Esophagus squamous epithelium (tissue), 5 donors: ENCODE results near the gene BABAM2. TPM values are rescaled to one million over a fixed set of nuclear protein-coding genes. Genes with fewer than 3 reads are reported as not detected.
A peak's percentile ranks its signal among the peaks of the same experiment; 100 is the strongest.

Source experiments
- DNase-seq: peaks from one replicate; lab custom pipeline; 2025; lab: John Stamatoyannopoulos, UW
- H3K27ac ChIP-seq, 4 donors: fragments of 200-600 bp; sonication (generic); one replicate each; pipeline ENCODE4 v1.5.1; 2016 to 2019; ENCODE audit warnings: mild to moderate bottlenecking in 1 of 4
- H3K27me3 ChIP-seq, 4 donors: fragments of 200-600 bp; sonication (generic); 1 replicate in 3 of 4; 2 replicates in 1 of 4; pipeline versions ENCODE4 v1.5.1 to v1.6.0; 2017 to 2021; ENCODE audit warnings: antibody characterized with exemption in 1 of 4
- H3K36me3 ChIP-seq, 3 donors: fragments of 200-600 bp; sonication (generic); one replicate each; pipeline ENCODE4 v1.5.1; 2016 to 2019
- H3K4me1 ChIP-seq, 3 donors: fragments of 200-600 bp; sonication (generic); one replicate each; pipeline ENCODE4 v1.5.1; 2017 to 2019
- H3K4me3 ChIP-seq, 4 donors: fragments of 200-600 bp; sonication (generic); 1 replicate in 3 of 4; 2 replicates in 1 of 4; pipeline ENCODE4 v1.5.1; 2016 to 2019; ENCODE audit warnings: mild to moderate bottlenecking in 2 of 4, moderate library complexity in 1 of 4
- H3K9me3 ChIP-seq, 3 donors: fragments of 200-600 bp; sonication (generic); one replicate each; pipeline ENCODE4 v1.5.1; 2016 to 2019
- POLR2A ChIP-seq, 4 donors: fragments of 450-650 bp; IDR thresholded peaks; one replicate each; pipeline ENCODE4 v1.6.1; 2017; ENCODE audit warnings: antibody characterized with exemption in 4 of 4, mild to moderate bottlenecking in 4 of 4, moderate library complexity in 3 of 4
- WGBS, 2 donors: methylation state at CpG; one replicate each; pipeline ENCODE4 v1.1.5; 2018; 5-methylcytosine and 5-hydroxymethylcytosine counted together
- intact Hi-C: fragments of 100-400 bp; cut with DNase I; formaldehyde crosslinking; loops from one replicate; pipeline ENCODE4 v1.15.0; 2022
- total RNA-seq, 4 donors: library from RNA; depleted of rRNA; stranded (reverse); fragments of >200 nt; gene quantifications; one replicate each; pipeline ENCODE4 v1.1.0, GENCODE V29; 2016
- TF ChIP-seq, protein P1 (sequence below), 6 experiments: fragments of 450-650 bp in 4 of 6; fragments of 200-600 bp in 2 of 6; sonication (generic) in 2 of 6; IDR thresholded peaks; one replicate each; pipeline ENCODE4 v1.5.1; 2016 to 2019; ENCODE audit warnings: antibody characterized with exemption in 6 of 6, mild to moderate bottlenecking in 4 of 6, moderate library complexity in 4 of 6
- donor health status: DM: yes; HTN: yes; CAD: no.

The BABAM2 gene
- total RNA-seq, 4 donors from 2014 or later = 16.6 to 28.3 (median 24.3) TPM

- no peak overlapping the region for H3K4me3 ChIP-seq
- WGBS, 2 donors = 83 to 88% methylated on average over 2 of the region's 2 CpGs
- DNase-seq = no peak
These were observed 402.0 kb downstream of the BABAM2 start for GRCh38 chr2:28292491-28292890.

GRCh38 chr2:28293416-28293815 is 402.9 kb downstream of the BABAM2 start:
- H3K9me3 ChIP-seq = no peaks in the 10 kb centered on the region
- WGBS, 2 donors = 16 to 36% methylated on average over 5 of the region's 5 CpGs
- H3K4me1 ChIP-seq = peaks cover 0 to 48% (median 2%) of the 10 kb centered on the region in 3 donors
- peak overlapping the region in 3 of 4 donors; percentile 58 to 78 (median 73) for H3K27ac ChIP-seq
- no peak overlapping the region for H3K4me3 ChIP-seq
- no peak for DNase-seq
- TF ChIP-seq, protein P1, sequence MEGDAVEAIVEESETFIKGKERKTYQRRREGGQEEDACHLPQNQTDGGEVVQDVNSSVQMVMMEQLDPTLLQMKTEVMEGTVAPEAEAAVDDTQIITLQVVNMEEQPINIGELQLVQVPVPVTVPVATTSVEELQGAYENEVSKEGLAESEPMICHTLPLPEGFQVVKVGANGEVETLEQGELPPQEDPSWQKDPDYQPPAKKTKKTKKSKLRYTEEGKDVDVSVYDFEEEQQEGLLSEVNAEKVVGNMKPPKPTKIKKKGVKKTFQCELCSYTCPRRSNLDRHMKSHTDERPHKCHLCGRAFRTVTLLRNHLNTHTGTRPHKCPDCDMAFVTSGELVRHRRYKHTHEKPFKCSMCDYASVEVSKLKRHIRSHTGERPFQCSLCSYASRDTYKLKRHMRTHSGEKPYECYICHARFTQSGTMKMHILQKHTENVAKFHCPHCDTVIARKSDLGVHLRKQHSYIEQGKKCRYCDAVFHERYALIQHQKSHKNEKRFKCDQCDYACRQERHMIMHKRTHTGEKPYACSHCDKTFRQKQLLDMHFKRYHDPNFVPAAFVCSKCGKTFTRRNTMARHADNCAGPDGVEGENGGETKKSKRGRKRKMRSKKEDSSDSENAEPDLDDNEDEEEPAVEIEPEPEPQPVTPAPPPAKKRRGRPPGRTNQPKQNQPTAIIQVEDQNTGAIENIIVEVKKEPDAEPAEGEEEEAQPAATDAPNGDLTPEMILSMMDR (IDR thresholded peaks at IDR 0.05) = no peak
- TF ChIP-seq POLR2A (IDR thresholded peaks at IDR 0.05) = no peak
- H3K36me3 ChIP-seq = peaks cover 0 to 2% (median 0%) of the 10 kb centered on the region in 3 donors
- intact Hi-C loops = no loop called here
- no peaks in the 10 kb centered on the region for H3K27me3 ChIP-seq

More at GRCh38 chr2:28292491-28292890, 402.0 kb downstream of the BABAM2 start:
- Histone ChIP-seq H3K27me3 (no peaks in the 10 kb centered on the region), H3K36me3 (no peaks in the 10 kb centered on the region), H3K27ac (no peak overlapping the region), H3K4me1 (peaks cover 0 to 44% (median 4%) of the 10 kb centered on the region in 3 donors), H3K9me3 (no peaks in the 10 kb centered on the region)
- intact Hi-C loops = no loop called here
- no peak for TF ChIP-seq POLR2A (IDR thresholded peaks at IDR 0.05)
- TF ChIP-seq, protein P1 (IDR thresholded peaks at IDR 0.05) = no peak

DNA sequence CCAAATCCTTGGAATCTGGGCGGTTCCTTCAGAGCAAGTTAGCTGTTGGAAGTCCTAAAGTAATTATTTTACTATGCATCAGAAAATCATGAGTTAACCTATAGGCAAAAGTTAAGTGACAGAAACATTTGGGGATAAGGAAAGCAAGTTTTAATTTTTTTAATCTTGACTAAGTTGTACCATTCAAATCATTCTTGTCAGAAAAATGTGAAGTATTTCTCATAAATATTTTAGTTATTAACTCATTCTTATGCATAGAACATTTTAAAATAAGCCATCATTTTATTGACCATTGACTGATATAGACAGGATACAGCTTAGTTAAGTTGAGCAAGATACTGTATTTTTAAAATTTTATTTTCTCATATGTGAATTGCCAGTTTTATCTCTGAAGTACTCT is 403.9 kb downstream of the BABAM2 start:
- Histone ChIP-seq H3K4me3 (no peak overlapping the region), H3K9me3 (no peaks in the 10 kb centered on the region), H3K36me3 (peaks cover 0 to 6% (median 0%) of the 10 kb centered on the region in 3 donors), H3K27ac (peak overlapping the region in 2 of 4 donors; percentile 73 to 78), H3K4me1 (peaks cover 0 to 52% (median 2%) of the 10 kb centered on the region in 3 donors), H3K27me3 (no peaks in the 10 kb centered on the region)
- 89 to 94% methylated on average over 1 of the region's 1 CpG for whole genome bisulfite sequencing, 2 donors
- no peak for DNase-seq
- intact Hi-C loops = no loop called here
- no peak for TF ChIP-seq POLR2A (IDR thresholded peaks at IDR 0.05)
- TF ChIP-seq, protein P1 (IDR thresholded peaks at IDR 0.05) = no peak

- Histone ChIP-seq H3K27me3 (no peaks in the 10 kb centered on the region), H3K4me3 (no peak overlapping the region), H3K27ac (peak overlapping the region in 3 of 4 donors; percentile 46 to 76 (median 69)), H3K9me3 (no peaks in the 10 kb centered on the region), H3K4me1 (peaks cover 0 to 57% (median 5%) of the 10 kb centered on the region in 3 donors), H3K36me3 (peaks cover 0 to 6% (median 0%) of the 10 kb centered on the region in 3 donors)
- no peak for TF ChIP-seq POLR2A (IDR thresholded peaks at IDR 0.05)
- TF ChIP-seq, protein P1 (IDR thresholded peaks at IDR 0.05) = no peak
- intact Hi-C loops = no loop called here
- DNase-seq = no peak
- WGBS, 2 donors = 66 to 74% methylated on average over 7 of the region's 7 CpGs
These were observed 405.7 kb downstream of the BABAM2 start for GRCh38 chr2:28296243-28296642.

- H3K9me3 ChIP-seq = no peaks in the 10 kb centered on the region
- no peak for DNase-seq
- WGBS, 2 donors = 46 to 82% methylated on average over 4 of the region's 4 CpGs
- H3K36me3 ChIP-seq = peaks cover 0 to 6% (median 0%) of the 10 kb centered on the region in 3 donors
- H3K4me1 ChIP-seq = peaks cover 0 to 63% (median 6%) of the 10 kb centered on the region in 3 donors
- no peaks in the 10 kb centered on the region for H3K27me3 ChIP-seq
- intact Hi-C loops = no loop called here
- TF ChIP-seq, protein P1 (IDR thresholded peaks at IDR 0.05) = no peak
- TF ChIP-seq POLR2A (IDR thresholded peaks at IDR 0.05) = no peak
- H3K27ac ChIP-seq = peak overlapping the region in 3 of 4 donors; percentile 46 to 76 (median 69)
- H3K4me3 ChIP-seq = no peak overlapping the region
These were observed 406.4 kb downstream of the BABAM2 start for GRCh38 chr2:28296904-28297303.
